GM19238 (cell line): ENCODE data around the gene PSMD5.
"Not testable (repeated sequence)": the region's sequence is repeated elsewhere in the genome, so short reads cannot be mapped to it uniquely, and the experiment has no call there.

Experiments
- DNase-seq: peaks from one replicate; pipeline ENCODE4 v3.0.0; 2011; ENCODE audit warnings: low spot score; ENCODE audit not compliant: insufficient read length

The PSMD5 gene

GRCh38 chr9:120807607-120808379 is 34.9 kb downstream of the PSMD5 start:
- no peak for DNase-seq

GRCh38 chr9:120804784-120805363 is 37.8 kb downstream of the PSMD5 start:
- DNase-seq = not testable (repeated sequence)

- no peak for DNase-seq
Observed at GRCh38 chr9:120801441-120801840, 41.3 kb downstream of the PSMD5 start.

GRCh38 chr9:120792898-120793765 is 49.6 kb downstream of the PSMD5 start, which contains the start of gene FBXW2:
FBXW2 (minus strand) TSS chr9:120793416; CDS start chr9:120788258, 5,158 bp downstream.
- DNase-seq = peak; percentile 87

- no peak for DNase-seq
Observed at GRCh38 chr9:120791161-120791560, 51.6 kb downstream of the PSMD5 start.

GRCh38 chr9:120787933-120788332 is 54.8 kb downstream of the PSMD5 start:
- no peak for DNase-seq

- no peak for DNase-seq
Observed at GRCh38 chr9:120783602-120784047, 59.1 kb downstream of the PSMD5 start.

GRCh38 chr9:120781236-120781635 is 61.5 kb downstream of the PSMD5 start:
- no peak for DNase-seq

GRCh38 chr9:120780367-120780766 is 62.4 kb downstream of the PSMD5 start:
- no peak for DNase-seq

- DNase-seq = no peak
Observed at GRCh38 chr9:120779227-120779626, 63.5 kb downstream of the PSMD5 start.

GRCh38 chr9:120778758-120779157 is 64.0 kb downstream of the PSMD5 start:
- DNase-seq = no peak

- no peak for DNase-seq
Observed at GRCh38 chr9:120777229-120777628, 65.5 kb downstream of the PSMD5 start.

- no peak for DNase-seq
Observed at GRCh38 chr9:120776788-120777187, 65.9 kb downstream of the PSMD5 start.

GRCh38 chr9:120775859-120776258 is 66.9 kb downstream of the PSMD5 start:
- no peak for DNase-seq

GRCh38 chr9:120774719-120775118 is 68.0 kb downstream of the PSMD5 start:
- no peak for DNase-seq

- DNase-seq = no peak
Observed at GRCh38 chr9:120773256-120773655, 69.5 kb downstream of the PSMD5 start.

GRCh38 chr9:120770931-120771330 is 71.8 kb downstream of the PSMD5 start:
- no peak for DNase-seq

GRCh38 chr9:120768886-120769285 is 73.8 kb downstream of the PSMD5 start:
- DNase-seq = no peak

- no peak for DNase-seq
Observed at GRCh38 chr9:120768247-120768646, 74.5 kb downstream of the PSMD5 start.

GRCh38 chr9:120767451-120767850 is 75.3 kb downstream of the PSMD5 start:
- no peak for DNase-seq
